HFFc6 (cell line): ENCODE measurements around the gene SLC66A3. TPM values are rescaled to one million over a fixed set of nuclear protein-coding genes. Genes with fewer than 3 reads are reported as not detected.

ENCODE experiments used
- DNase-seq: peaks from one replicate; pipeline ENCODE4 v3.0.0-alpha.2; 2018
- H3K27ac Mint-ChIP-seq: 2 replicates; pipeline ENCODE4 v1.8.0; 2020; ENCODE audit warnings: mild to moderate bottlenecking, mixed read lengths
- H3K27me3 Mint-ChIP-seq: 2 replicates; pipeline ENCODE4 v1.8.0; 2021; ENCODE audit warnings: mild to moderate bottlenecking, moderate library complexity, mixed read lengths; ENCODE audit not compliant: insufficient read depth
- H3K36me3 Mint-ChIP-seq: 2 replicates; pipeline ENCODE4 v1.8.0; 2021; ENCODE audit warnings: low read depth, mixed read lengths
- H3K4me1 Mint-ChIP-seq: 2 replicates; pipeline ENCODE4 v1.8.0; 2020; ENCODE audit warnings: low read depth, mixed read lengths
- H3K4me3 Mint-ChIP-seq: 2 replicates; pipeline ENCODE4 v1.8.0; 2020; ENCODE audit warnings: mild to moderate bottlenecking, moderate library complexity, mixed read lengths
- H3K9me3 Mint-ChIP-seq: 2 replicates; pipeline ENCODE4 v1.8.0; 2020; ENCODE audit warnings: mild to moderate bottlenecking, mixed read lengths
- CTCF ChIP-seq: fragments of 200-600 bp; sonication (generic); IDR thresholded peaks from 2 replicates; pipeline ENCODE4 v1.5.0; 2021; ENCODE audit warnings: antibody characterized with exemption, mild to moderate bottlenecking
- total RNA-seq, 6 experiments: library from RNA; stranded (reverse); fragmentation: NEBNext Ultra II Directional; extraction: Animal tissue kit (Norgen Biotek cat#: 25700); gene quantifications; 2 replicates in 1 of 6; 3 replicates in 5 of 6; pipeline ENCODE4 v1.2.3, GENCODE V29; 2021

SLC66A3 gene
- total RNA-seq, 6 experiments from 2014 or later = 11.4 to 17.4 (median 13.0) TPM

DNA sequence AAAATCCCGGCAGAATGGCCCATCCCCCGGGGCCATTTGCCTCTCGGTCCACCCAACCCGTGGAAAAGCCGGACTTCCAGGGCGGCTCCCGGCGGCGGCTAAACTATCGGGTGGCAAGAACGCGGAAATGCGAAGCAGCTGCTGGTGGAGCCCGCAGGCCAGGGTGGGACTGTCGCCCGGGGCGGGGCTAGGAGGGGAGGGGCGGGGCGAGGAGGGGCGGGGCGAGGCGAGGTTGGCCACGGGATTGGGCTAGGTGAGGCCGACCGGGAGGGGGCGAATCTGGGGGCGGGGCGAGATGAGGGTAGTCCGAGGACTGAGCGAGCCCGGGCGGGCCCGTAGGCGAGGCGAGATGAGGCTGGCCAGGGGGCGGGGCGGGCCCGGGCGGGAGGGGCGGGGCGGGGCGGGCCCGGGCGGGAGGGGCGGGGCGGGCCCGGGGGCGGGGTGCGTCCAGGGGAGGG is 315 bp upstream of the SLC66A3 start:
- Mint-ChIP-seq H3K9me3 (no peaks in the 10 kb centered on the region), H3K27ac (peak overlapping the region; percentile 89), H3K4me3 (peak overlapping the region; percentile 75), H3K4me1 (peaks cover 12% of the 10 kb centered on the region), H3K27me3 (peaks cover 6% of the 10 kb centered on the region), H3K36me3 (no peaks in the 10 kb centered on the region)
- DNase-seq = peak; percentile 93
- no peak for TF ChIP-seq CTCF

DNA sequence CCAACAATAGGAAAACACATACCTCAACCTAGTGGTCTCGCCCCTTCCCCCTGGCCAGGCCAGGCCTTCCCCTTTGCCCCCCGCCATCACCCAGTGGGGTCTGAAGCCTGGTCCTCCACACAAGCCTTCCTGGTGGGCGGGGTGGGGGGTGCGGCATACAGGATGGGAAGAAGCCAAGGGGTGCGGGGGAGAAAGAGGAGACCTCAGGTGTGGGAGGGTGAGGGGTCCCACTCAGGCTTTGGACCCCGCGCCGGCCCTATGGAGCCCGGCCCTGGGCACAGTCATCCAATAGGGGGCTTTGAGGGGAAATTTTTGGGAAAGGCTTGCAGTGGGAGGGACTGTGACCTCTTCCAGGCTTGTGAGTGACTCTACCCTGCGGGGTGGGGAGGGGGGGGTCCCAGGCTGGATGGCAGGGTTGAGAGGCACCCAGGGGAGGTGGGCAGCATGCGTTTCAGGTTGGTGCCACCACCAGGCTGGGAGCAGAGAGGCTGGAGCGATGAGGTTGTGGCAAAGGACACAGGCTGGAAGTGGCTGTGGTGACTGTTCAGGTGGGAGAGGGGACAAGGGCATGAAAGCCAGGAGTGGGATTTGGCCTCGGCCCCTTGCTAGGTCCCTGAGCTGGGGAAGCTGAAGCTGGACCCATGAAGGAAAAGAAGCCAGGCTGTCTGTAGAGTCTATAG is 1.3 kb downstream of the SLC66A3 start:
- no peak for TF ChIP-seq CTCF
- no peaks in the 10 kb centered on the region for H3K9me3 Mint-ChIP-seq
- peaks cover 12% of the 10 kb centered on the region for H3K4me1 Mint-ChIP-seq
- no peak overlapping the region for H3K27ac Mint-ChIP-seq
- DNase-seq = no peak
- peak overlapping the region; percentile 83 for H3K4me3 Mint-ChIP-seq
- no peaks in the 10 kb centered on the region for H3K36me3 Mint-ChIP-seq
- peaks cover 2% of the 10 kb centered on the region for H3K27me3 Mint-ChIP-seq

- Mint-ChIP-seq H3K27me3 (no peaks in the 10 kb centered on the region; the same call in 1 of the 2 replicates), H3K36me3 (no peaks in the 10 kb centered on the region), H3K4me3 (no peak overlapping the region), H3K27ac (no peak overlapping the region), H3K4me1 (peaks cover 12% of the 10 kb centered on the region), H3K9me3 (no peaks in the 10 kb centered on the region)
- no peak for TF ChIP-seq CTCF
- no peak for DNase-seq
These were observed 2.0 kb downstream of the SLC66A3 start for GRCh38 chr2:11157296-11157695.

DNA sequence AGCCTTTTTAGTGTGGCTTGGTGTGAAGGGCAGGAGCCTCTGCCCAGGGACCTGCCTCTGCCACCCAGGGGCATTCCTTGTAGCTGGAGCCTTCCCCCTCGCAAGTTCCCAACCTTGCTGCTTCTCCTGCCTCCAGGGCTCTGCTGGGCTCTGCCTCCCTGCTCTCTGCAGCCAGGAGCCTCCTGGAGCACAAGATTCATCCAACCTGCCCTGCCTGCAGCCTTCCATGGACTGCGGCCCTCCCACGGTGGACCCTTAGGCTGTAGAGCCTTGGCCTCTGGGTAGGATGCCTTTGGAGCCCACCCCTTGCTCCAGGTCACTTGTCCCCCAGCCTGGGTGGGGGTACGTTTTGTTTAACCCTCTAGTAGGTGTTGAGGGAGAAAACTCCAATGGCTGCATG is 2.5 kb downstream of the SLC66A3 start:
- no peaks in the 10 kb centered on the region for H3K9me3 Mint-ChIP-seq
- no peaks in the 10 kb centered on the region; the same call in 1 of the 2 replicates for H3K27me3 Mint-ChIP-seq
- no peak for TF ChIP-seq CTCF
- no peak for DNase-seq
- H3K36me3 Mint-ChIP-seq = no peaks in the 10 kb centered on the region
- H3K4me3 Mint-ChIP-seq = no peak overlapping the region
- peaks cover 12% of the 10 kb centered on the region for H3K4me1 Mint-ChIP-seq
- no peak overlapping the region for H3K27ac Mint-ChIP-seq

DNA sequence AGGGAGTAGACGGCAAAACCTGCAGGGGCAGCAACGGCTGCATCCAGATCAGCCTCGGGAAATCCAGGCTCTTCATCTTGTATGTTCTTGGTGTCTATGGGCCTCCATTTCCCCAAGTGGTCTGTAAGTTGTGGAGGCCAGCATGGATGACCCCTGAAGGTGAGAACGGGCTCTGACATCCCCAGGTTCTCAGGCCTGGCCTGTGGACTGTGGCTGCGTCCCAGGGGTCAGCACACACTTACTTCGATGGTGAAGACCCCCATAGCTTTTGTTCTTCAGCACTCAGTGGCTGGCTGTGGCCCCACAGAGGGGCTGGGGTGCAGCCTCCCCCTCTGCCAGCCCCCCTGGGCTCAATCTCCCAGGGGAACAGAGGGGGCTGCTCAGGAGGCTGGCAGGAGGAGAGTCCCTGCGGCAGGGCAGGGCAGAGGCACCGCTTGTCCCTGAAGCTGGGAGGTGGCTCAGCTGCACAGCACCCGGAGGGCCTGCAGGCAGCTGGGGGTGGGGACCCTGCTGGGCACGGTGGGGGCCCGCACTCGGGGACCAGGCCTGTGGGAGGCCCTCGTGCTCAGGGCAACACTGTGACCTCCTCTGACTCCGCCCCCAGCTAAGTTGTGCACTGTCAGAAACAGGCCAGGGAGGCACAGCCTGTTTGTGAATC is 3.8 kb downstream of the SLC66A3 start:
- TF ChIP-seq CTCF = no peak

More for the DNA sequence above, 3.8 kb downstream of the SLC66A3 start:
- Mint-ChIP-seq H3K9me3 (no peaks in the 10 kb centered on the region), H3K36me3 (no peaks in the 10 kb centered on the region; the same call in 1 of the 2 replicates), H3K27me3 (no peaks in the 10 kb centered on the region; the same call in 1 of the 2 replicates), H3K4me1 (peaks cover 12% of the 10 kb centered on the region), H3K4me3 (no peak overlapping the region), H3K27ac (no peak overlapping the region)
- no peak for DNase-seq
